Esophagus (tissue), 2 donors: Measurements from ENCODE around the gene APBA3. TPM values are rescaled to one million over a fixed set of nuclear protein-coding genes. Genes with fewer than 3 reads are reported as not detected.

Experiments used
- H3K27ac ChIP-seq, 2 donors: one replicate each; pipeline ENCODE4 v1.5.1; 2013; ENCODE audit warnings: low read depth in 2 of 2, mild to moderate bottlenecking in 2 of 2, inconsistent platforms in 1 of 2, low read length in 1 of 2, moderate library complexity in 1 of 2
- H3K27me3 ChIP-seq, 2 donors: one replicate each; pipeline ENCODE4 v1.6.1; 2013; ENCODE audit warnings: low read length in 2 of 2, control low read depth in 1 of 2, mild to moderate bottlenecking in 1 of 2; ENCODE audit not compliant: insufficient read depth in 2 of 2, control insufficient read depth in 1 of 2
- H3K36me3 ChIP-seq, 2 donors: one replicate each; pipeline ENCODE4 v1.6.1; 2013; ENCODE audit warnings: low read length in 1 of 2; ENCODE audit not compliant: control insufficient read depth in 2 of 2, insufficient read depth in 2 of 2
- H3K4me1 ChIP-seq, 2 donors: one replicate each; pipeline ENCODE4 v1.6.1; 2013; ENCODE audit warnings: low read length in 1 of 2; ENCODE audit not compliant: control insufficient read depth in 2 of 2, insufficient read depth in 2 of 2
- H3K4me3 ChIP-seq, 2 donors: one replicate each; pipeline ENCODE4 v1.5.1; 2013; ENCODE audit warnings: low read length in 2 of 2, mild to moderate bottlenecking in 2 of 2, low read depth in 1 of 2, moderate library complexity in 1 of 2
- H3K9me3 ChIP-seq, 2 donors: one replicate each; pipeline ENCODE4 v1.6.1; 2013; ENCODE audit warnings: mild to moderate bottlenecking in 2 of 2, low read depth in 1 of 2, low read length in 1 of 2, moderate library complexity in 1 of 2; ENCODE audit not compliant: control insufficient read depth in 2 of 2, insufficient read depth in 1 of 2
- WGBS, 2 donors: extraction: QIAGEN DNeasy Blood & Tissue Kit; methylation state at CpG; one replicate each; pipeline ENCODE4 v1.1.7; 2013; 5-methylcytosine and 5-hydroxymethylcytosine counted together
- polyA plus RNA-seq, 2 donors: library from polyadenylated mRNA; stranded (reverse); fragments of 200-250 nt; gene quantifications; one replicate each; pipeline ENCODE4 v1.2.3, GENCODE V29; 2013
- donor health status: healthy with polysubstance abuse.
- donor health status: Bipolar disorder and iron deficiency.

The APBA3 gene
- polyA plus RNA-seq, 2 donors, result 12.1 to 16.3 TPM

- Histone ChIP-seq H3K9me3 (no peaks in the 10 kb centered on the region), H3K4me1 (no peaks in the 10 kb centered on the region), H3K4me3 (no peak overlapping the region), H3K27ac (no peak overlapping the region), H3K27me3 (no peaks in the 10 kb centered on the region), H3K36me3 (peaks cover 0 to 23% of the 10 kb centered on the region in 2 donors)
- 88 to 94% methylated on average over 32 of the region's 32 CpGs for WGBS, 2 donors
These were observed 22.8 kb downstream of the APBA3 start for GRCh38 chr19:3738477-3739220.

DNA sequence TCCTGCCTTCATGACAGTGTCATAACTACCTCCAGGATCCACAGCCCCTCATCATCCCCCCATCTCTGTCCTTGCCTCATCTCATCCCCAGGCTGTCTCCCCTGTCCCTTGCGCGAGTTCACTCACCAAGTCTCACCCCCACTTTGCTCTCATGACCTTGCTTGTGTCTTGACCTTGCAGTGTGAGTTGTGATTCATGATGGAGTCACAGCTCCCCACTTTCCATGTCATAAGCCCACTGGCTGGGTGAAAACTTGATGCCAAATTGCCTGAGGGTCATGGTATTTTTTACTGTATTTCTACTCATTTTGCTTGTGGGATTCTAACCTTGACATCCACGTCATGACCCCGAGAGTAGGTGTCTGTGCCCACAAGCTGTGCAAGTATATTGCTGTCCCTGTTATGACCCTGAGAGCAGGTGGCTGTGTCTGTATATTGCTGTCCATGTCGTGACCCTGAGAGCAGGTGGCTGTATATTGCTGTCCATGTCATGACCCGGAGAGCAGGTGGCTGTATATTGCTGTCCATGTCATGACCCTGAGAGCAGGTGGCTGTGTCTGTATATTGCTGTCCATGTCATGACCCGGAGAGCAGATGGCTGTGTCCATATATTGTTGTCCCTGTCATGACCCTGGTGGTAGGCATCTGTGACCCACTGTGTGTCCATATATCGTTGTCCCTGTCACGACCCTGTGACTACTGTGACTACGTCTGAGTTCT lies 23.8 kb downstream of the APBA3 start:
- 89 to 91% methylated on average over 10 of the region's 10 CpGs for WGBS, 2 donors
- Histone ChIP-seq H3K4me3 (no peak overlapping the region), H3K9me3 (no peaks in the 10 kb centered on the region), H3K27ac (no peak overlapping the region), H3K4me1 (no peaks in the 10 kb centered on the region), H3K27me3 (no peaks in the 10 kb centered on the region), H3K36me3 (peaks cover 0 to 23% of the 10 kb centered on the region in 2 donors)

DNA sequence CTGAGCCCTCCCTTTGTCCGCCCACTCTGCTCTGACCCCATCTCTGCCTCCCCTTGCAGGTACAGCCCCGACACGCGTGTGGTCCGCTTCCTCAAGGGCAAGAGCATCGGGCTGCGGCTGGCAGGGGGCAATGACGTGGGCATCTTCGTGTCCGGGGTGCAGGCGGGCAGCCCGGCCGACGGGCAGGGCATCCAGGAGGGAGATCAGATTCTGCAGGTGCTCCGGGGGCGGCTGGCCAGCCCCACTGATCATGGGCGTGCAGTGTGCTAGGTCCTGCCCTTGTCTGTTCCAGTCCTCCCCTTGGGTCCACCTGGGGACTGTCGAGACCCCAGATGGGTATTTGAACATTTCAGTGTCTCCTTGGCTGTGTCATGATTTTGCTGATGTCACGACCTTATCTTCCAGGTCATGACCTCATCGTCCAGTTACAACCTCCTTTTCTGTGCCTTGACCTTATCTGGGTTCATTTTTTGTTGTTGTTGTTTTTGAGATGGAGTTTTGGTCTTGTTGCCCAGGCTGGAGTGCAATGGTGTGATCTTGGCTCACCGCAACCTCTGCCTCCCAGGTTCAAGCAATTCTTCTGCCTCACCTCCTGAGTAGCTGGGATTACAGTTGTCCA lies 25.3 kb downstream of the APBA3 start:
- 86 to 87% methylated on average over 21 of the region's 21 CpGs for WGBS, 2 donors
- Histone ChIP-seq H3K27ac (no peak overlapping the region), H3K27me3 (no peaks in the 10 kb centered on the region), H3K9me3 (no peaks in the 10 kb centered on the region), H3K36me3 (peaks cover 0 to 23% of the 10 kb centered on the region in 2 donors), H3K4me3 (no peak overlapping the region), H3K4me1 (no peaks in the 10 kb centered on the region)

GRCh38 chr19:3734310-3734600 lies 27.2 kb downstream of the APBA3 start:
- Histone ChIP-seq H3K27ac (no peak overlapping the region), H3K36me3 (peaks cover 0 to 20% of the 10 kb centered on the region in 2 donors), H3K9me3 (no peaks in the 10 kb centered on the region), H3K27me3 (no peaks in the 10 kb centered on the region), H3K4me3 (no peak overlapping the region), H3K4me1 (no peaks in the 10 kb centered on the region)
- WGBS, 2 donors, result 92 to 93% methylated on average over 13 to 14 of the region's 14 CpGs

DNA sequence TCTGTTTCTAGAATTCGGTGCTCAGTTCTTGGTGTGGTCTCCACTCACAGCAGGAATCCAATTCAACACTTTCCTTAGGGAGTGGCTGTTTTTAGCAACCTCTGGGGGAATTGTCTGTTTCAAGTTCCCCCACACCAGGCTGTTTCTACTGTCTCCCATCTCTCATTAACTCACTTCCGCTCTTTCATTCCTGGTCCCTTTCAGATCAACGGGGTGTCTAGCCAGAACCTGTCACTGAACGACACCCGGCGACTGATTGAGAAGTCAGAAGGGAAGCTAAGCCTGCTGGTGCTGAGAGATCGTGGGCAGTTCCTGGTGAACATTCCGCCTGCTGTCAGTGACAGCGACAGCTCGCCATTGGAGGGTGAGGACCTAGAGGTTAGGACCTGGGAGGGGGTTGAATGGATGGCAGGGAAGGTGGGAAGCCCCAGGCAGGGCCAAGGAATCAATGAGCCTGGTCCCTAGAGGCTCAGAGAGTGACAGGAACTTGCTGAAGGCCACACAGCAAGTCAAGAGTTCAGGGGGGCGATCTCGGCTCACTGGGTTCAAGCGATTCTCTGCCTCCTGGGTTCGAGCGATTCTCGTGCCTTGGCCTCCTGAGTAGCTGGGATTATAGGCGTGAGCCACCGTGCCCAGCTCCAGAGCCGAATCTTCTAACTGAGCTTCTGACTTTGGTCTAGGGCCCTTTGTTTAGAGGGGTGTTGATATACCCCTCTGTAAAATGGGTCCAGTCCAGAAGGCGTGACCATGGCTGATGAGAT lies 27.8 kb downstream of the APBA3 start:
- Histone ChIP-seq H3K27ac (no peak overlapping the region), H3K9me3 (no peaks in the 10 kb centered on the region), H3K4me1 (no peaks in the 10 kb centered on the region), H3K36me3 (peaks cover 0 to 18% of the 10 kb centered on the region in 2 donors), H3K27me3 (no peaks in the 10 kb centered on the region), H3K4me3 (no peak overlapping the region)
- WGBS, 2 donors, result 83% methylated on average over 20 of the region's 20 CpGs

- 89 to 96% methylated on average over 1 of the region's 1 CpG for WGBS, 2 donors
- no peak overlapping the region for H3K27ac ChIP-seq
- H3K9me3 ChIP-seq, result no peaks in the 10 kb centered on the region
- H3K4me3 ChIP-seq, result no peak overlapping the region
- no peaks in the 10 kb centered on the region for H3K27me3 ChIP-seq
- no peaks in the 10 kb centered on the region for H3K4me1 ChIP-seq
- peaks cover 0 to 13% of the 10 kb centered on the region in 2 donors for H3K36me3 ChIP-seq
These were observed 29.4 kb downstream of the APBA3 start for GRCh38 chr19:3732108-3732507.

DNA sequence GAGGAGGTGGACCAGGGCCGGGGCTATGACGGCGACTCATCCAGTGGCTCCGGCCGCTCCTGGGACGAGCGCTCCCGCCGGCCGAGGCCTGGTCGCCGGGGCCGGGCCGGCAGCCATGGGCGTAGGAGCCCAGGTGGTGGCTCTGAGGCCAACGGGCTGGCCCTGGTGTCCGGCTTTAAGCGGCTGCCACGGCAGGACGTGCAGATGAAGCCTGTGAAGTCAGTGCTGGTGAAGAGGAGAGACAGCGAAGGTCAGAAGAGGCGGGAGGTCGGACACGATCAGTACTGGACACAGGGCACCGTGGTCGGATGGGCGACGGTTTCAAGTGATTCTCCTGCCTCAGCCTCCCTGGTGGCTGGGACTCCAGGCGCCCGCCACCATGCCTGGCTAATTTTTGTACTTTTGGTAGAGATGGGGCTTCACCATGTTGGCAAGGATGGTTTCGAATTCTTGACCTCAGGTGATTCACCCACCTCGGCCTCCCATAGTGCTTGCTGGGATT lies 31.0 kb downstream of the APBA3 start:
- H3K4me1 ChIP-seq, result no peaks in the 10 kb centered on the region
- no peaks in the 10 kb centered on the region for H3K27me3 ChIP-seq
- H3K9me3 ChIP-seq, result no peaks in the 10 kb centered on the region
- H3K27ac ChIP-seq, result no peak overlapping the region
- 94 to 95% methylated on average over 32 of the region's 32 CpGs for WGBS, 2 donors
- peaks cover 0 to 7% of the 10 kb centered on the region in 2 donors for H3K36me3 ChIP-seq
- H3K4me3 ChIP-seq, result no peak overlapping the region

DNA sequence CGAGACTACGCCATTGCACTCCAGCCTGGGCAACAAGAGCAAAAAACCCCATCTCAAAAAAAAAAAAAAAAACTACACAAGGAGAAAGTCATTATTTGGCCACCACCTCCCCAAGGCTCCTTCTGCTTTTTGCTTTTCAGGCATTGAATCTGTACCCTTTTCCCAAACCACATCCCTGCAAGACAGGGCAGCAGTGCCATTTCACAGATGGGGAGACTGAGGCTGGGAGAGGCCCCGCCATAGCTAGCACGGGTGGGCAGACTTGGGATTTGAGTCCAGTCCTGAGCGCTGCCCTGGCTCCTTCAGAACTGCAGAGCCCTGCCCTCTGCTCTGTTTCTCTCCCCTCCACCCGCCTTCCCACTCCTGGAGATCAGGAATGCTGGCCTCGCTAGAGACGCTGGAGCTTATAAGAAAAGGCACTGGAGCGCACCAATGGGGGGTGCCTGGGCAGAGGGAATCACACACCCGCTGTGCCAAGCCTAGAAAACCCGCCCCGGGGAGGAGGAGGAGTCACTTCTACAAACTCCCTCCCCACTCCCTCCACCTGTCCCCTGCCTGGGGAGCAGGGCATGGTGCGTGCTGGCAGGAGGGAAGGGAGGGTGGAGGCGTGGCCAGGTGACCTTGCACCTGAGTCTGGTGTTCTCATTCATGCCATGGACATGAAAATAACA lies 35.7 kb downstream of the APBA3 start:
- Histone ChIP-seq H3K4me3 (no peak overlapping the region), H3K27ac (no peak overlapping the region), H3K4me1 (peaks cover 2% of the 10 kb centered on the region in 2 donors), H3K9me3 (no peaks in the 10 kb centered on the region), H3K27me3 (peaks cover 0 to 4% of the 10 kb centered on the region in 2 donors), H3K36me3 (peaks cover 0 to 2% of the 10 kb centered on the region in 2 donors)
- 23 to 28% methylated on average over 14 of the region's 14 CpGs for WGBS, 2 donors

GRCh38 chr19:3725121-3725520 lies 36.4 kb downstream of the APBA3 start:
- peaks cover 0 to 4% of the 10 kb centered on the region in 2 donors for H3K27me3 ChIP-seq
- 46 to 50% methylated on average over 3 of the region's 3 CpGs for WGBS, 2 donors
- H3K4me1 ChIP-seq, result peaks cover 2% of the 10 kb centered on the region in 2 donors
- H3K27ac ChIP-seq, result no peak overlapping the region
- H3K36me3 ChIP-seq, result peaks cover 0 to 2% of the 10 kb centered on the region in 2 donors
- H3K9me3 ChIP-seq, result no peaks in the 10 kb centered on the region
- H3K4me3 ChIP-seq, result no peak overlapping the region
